ENCODE data around the gene CCSER1.
"Not testable (repeated sequence)": the region's sequence is repeated elsewhere in the genome, so short reads cannot be mapped to it uniquely, and the experiment has no call there.

CCSER1 gene

DNA sequence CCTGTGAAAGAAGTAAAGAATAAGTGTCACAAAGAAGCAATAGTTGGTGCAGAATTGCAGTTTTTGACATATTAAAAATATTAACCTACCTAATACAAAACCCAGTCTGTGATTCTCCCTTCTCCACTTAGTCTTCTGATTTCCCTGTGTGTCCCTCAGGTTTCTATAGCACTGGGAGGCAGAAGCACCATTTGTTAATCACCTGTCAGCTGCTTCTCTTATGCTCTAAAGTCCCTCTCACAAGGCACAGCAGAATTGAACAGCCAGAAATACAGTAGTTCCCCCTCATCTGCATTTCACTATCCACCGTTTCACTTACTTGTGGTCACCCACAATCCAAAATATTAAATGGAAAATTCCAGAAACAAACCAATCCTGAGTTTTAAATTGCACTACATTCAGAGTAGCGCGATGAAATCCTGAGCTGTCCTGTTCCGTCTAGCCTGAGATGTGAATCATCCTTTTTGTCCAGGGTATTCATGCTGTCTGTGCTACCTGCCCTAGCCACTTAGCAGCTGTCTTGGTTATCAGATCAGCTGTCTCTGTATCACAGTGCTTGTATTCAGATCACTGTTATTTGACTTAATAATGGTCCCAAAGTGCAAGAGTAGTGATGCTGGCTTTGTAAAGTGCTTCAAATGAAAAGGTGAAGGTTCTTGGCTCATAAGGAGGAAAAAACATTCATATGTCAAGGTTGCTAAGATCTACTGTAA is 1192.5 kb downstream of the CCSER1 start:
- H3K36me3 ChIP-seq (ENCODE audit: control insufficient read depth in 2 of 2, insufficient read depth in 2 of 2, low read length in 2 of 2): no peaks in the 10 kb centered on the region
- no peak overlapping the region for H3K4me3 ChIP-seq (ENCODE audit: low read length in 2 of 2)
- H3K9me3 ChIP-seq (ENCODE audit: control insufficient read depth in 2 of 2, low read length in 2 of 2): no peaks in the 10 kb centered on the region
- no peaks in the 10 kb centered on the region for H3K4me1 ChIP-seq (ENCODE audit: control insufficient read depth, insufficient read depth, low read length)
- no peaks in the 10 kb centered on the region for H3K27me3 ChIP-seq (ENCODE audit: control insufficient read depth in 1 of 2, insufficient read depth in 2 of 2, low read length in 2 of 2)
- no peak overlapping the region for H3K27ac ChIP-seq (ENCODE audit: low read length)
- H3K9ac ChIP-seq (ENCODE audit: low read length in 2 of 2): no peak overlapping the region

DNA sequence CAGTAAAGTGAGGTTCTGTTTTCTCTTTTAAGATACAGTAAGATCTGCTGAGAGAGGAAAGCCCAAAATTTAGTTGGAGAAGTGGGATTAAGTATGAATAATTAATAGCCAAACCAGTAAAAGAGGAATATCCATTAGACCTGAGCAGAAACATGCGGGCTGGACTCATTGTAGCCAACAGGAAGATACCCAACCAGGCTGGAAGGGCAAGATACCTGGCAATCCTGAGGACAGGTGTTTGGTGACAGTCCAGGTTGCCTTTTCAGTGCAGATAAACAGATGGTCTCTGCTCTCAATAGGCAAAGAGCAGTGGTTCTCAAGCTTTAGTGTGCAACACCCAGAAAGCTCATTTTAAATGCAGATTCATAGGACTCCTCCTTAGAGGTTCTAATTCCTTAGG is 1195.8 kb downstream of the CCSER1 start:
- no peaks in the 10 kb centered on the region for H3K27me3 ChIP-seq (ENCODE audit: control insufficient read depth in 1 of 2, insufficient read depth in 2 of 2, low read length in 2 of 2)
- H3K4me3 ChIP-seq (ENCODE audit: low read length in 2 of 2): no peak overlapping the region
- H3K4me1 ChIP-seq (ENCODE audit: control insufficient read depth, insufficient read depth, low read length): no peaks in the 10 kb centered on the region
- peaks cover 0 to 7% of the 10 kb centered on the region in 2 donors for H3K9me3 ChIP-seq (ENCODE audit: control insufficient read depth in 2 of 2, low read length in 2 of 2)
- H3K9ac ChIP-seq (ENCODE audit: low read length in 2 of 2): no peak overlapping the region
- no peaks in the 10 kb centered on the region for H3K36me3 ChIP-seq (ENCODE audit: control insufficient read depth in 2 of 2, insufficient read depth in 2 of 2, low read length in 2 of 2)
- no peak overlapping the region for H3K27ac ChIP-seq (ENCODE audit: low read length)

- peaks cover 0 to 7% of the 10 kb centered on the region in 2 donors for H3K9me3 ChIP-seq (ENCODE audit: control insufficient read depth in 2 of 2, low read length in 2 of 2)
- H3K36me3 ChIP-seq (ENCODE audit: control insufficient read depth in 2 of 2, insufficient read depth in 2 of 2, low read length in 2 of 2): no peaks in the 10 kb centered on the region
- H3K27ac ChIP-seq (ENCODE audit: low read length): no peak overlapping the region
- no peak overlapping the region for H3K4me3 ChIP-seq (ENCODE audit: low read length in 2 of 2)
- no peaks in the 10 kb centered on the region for H3K27me3 ChIP-seq (ENCODE audit: control insufficient read depth in 1 of 2, insufficient read depth in 2 of 2, low read length in 2 of 2)
- H3K4me1 ChIP-seq (ENCODE audit: control insufficient read depth, insufficient read depth, low read length): no peaks in the 10 kb centered on the region
- H3K9ac ChIP-seq (ENCODE audit: low read length in 2 of 2): no peak overlapping the region
Measured at GRCh38 chr4:91325495-91325894, 1198.3 kb downstream of the CCSER1 start.

DNA sequence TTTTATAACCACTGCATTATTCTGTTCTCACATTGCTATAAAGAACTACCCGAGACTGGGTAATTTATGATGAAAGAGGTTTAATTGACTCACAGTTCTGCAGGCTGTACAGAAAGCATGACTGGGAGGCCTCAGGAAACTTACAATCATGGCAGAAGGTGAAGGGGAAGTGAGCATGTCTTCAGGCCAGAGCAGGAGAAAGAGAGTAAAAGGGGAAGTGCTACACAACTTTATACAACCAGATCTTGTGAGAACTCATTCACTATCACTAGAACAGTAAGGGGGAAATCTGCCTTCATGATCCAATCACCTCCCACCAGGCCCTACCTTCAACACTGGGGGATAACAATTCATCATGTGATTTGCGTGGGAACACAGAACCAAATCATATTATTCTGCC is 1199.0 kb downstream of the CCSER1 start:
- not testable (repeated sequence) for H3K4me1 ChIP-seq (ENCODE audit: control insufficient read depth, insufficient read depth, low read length); H3K36me3 ChIP-seq (ENCODE audit: control insufficient read depth in 2 of 2, insufficient read depth in 2 of 2, low read length in 2 of 2); H3K9ac ChIP-seq (ENCODE audit: low read length in 2 of 2); H3K27me3 ChIP-seq (ENCODE audit: control insufficient read depth in 1 of 2, insufficient read depth in 2 of 2, low read length in 2 of 2); H3K4me3 ChIP-seq (ENCODE audit: low read length in 2 of 2); H3K27ac ChIP-seq (ENCODE audit: low read length); H3K9me3 ChIP-seq (ENCODE audit: control insufficient read depth in 2 of 2, low read length in 2 of 2)

DNA sequence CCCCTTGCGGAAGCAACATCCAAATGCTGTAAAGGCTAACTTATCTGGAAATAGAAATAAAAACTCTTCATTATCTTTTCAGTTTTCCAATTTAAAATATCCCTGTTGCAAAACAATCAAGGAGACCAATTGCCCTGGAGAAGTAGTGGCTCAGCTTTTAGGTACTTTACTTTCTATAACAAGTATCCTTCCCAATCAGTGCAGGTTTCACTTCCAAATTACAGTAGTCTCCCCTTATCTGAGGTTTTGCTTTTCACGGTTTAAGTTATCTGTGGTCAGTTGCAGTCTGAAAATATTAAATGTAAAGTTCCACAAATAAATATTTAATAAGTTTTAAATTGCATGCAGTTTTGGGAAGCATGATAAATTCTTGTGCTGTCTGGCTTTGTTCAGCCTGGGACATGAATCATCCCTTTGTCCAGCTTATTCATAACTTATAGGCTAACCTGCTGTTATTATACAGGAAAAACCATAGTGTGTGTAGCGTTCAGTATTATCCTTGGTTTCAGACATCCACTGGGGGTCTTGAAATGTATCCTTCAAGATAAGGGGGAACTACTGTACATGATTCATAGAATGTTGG is 1203.5 kb downstream of the CCSER1 start:
- H3K9ac ChIP-seq (ENCODE audit: low read length in 2 of 2): no peak overlapping the region
- H3K36me3 ChIP-seq (ENCODE audit: control insufficient read depth in 2 of 2, insufficient read depth in 2 of 2, low read length in 2 of 2): no peaks in the 10 kb centered on the region
- H3K27ac ChIP-seq (ENCODE audit: low read length): no peak overlapping the region
- peaks cover 0 to 7% of the 10 kb centered on the region in 2 donors for H3K9me3 ChIP-seq (ENCODE audit: control insufficient read depth in 2 of 2, low read length in 2 of 2)
- H3K4me3 ChIP-seq (ENCODE audit: low read length in 2 of 2): no peak overlapping the region
- H3K27me3 ChIP-seq (ENCODE audit: control insufficient read depth in 1 of 2, insufficient read depth in 2 of 2, low read length in 2 of 2): no peaks in the 10 kb centered on the region
- H3K4me1 ChIP-seq (ENCODE audit: control insufficient read depth, insufficient read depth, low read length): no peaks in the 10 kb centered on the region

GRCh38 chr4:91340822-91341221 is 1213.6 kb downstream of the CCSER1 start:
- no peak overlapping the region for H3K27ac ChIP-seq (ENCODE audit: low read length)
- no peaks in the 10 kb centered on the region for H3K27me3 ChIP-seq (ENCODE audit: control insufficient read depth in 1 of 2, insufficient read depth in 2 of 2, low read length in 2 of 2)
- H3K36me3 ChIP-seq (ENCODE audit: control insufficient read depth in 2 of 2, insufficient read depth in 2 of 2, low read length in 2 of 2): no peaks in the 10 kb centered on the region
- H3K4me1 ChIP-seq (ENCODE audit: control insufficient read depth, insufficient read depth, low read length): no peaks in the 10 kb centered on the region
- no peak overlapping the region for H3K9ac ChIP-seq (ENCODE audit: low read length in 2 of 2)
- H3K9me3 ChIP-seq (ENCODE audit: control insufficient read depth in 2 of 2, low read length in 2 of 2): no peaks in the 10 kb centered on the region
- H3K4me3 ChIP-seq (ENCODE audit: low read length in 2 of 2): no peak overlapping the region

DNA sequence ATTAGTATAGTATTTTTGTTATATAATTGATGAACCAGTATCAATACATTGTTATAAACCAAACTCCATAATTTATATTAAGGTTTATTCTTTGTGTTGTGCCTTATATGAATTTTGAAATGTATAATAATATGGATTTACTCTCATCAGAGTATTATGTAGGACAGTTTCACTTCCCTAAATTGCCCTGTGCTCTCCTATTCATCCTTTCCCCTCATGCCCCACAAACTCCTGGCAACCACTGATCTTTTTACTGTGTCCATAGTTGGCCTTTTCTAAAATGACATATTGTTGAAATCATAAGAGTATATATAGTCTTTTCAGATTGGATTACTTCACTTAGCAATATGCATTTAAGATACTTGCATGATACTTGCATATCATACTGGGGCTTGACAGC is 1218.4 kb downstream of the CCSER1 start:
- H3K9ac ChIP-seq (ENCODE audit: low read length in 2 of 2): no peak overlapping the region
- H3K4me1 ChIP-seq (ENCODE audit: control insufficient read depth, insufficient read depth, low read length): no peaks in the 10 kb centered on the region
- H3K36me3 ChIP-seq (ENCODE audit: control insufficient read depth in 2 of 2, insufficient read depth in 2 of 2, low read length in 2 of 2): no peaks in the 10 kb centered on the region
- no peak overlapping the region for H3K27ac ChIP-seq (ENCODE audit: low read length)
- no peaks in the 10 kb centered on the region for H3K27me3 ChIP-seq (ENCODE audit: control insufficient read depth in 1 of 2, insufficient read depth in 2 of 2, low read length in 2 of 2)
- H3K9me3 ChIP-seq (ENCODE audit: control insufficient read depth in 2 of 2, low read length in 2 of 2): no peaks in the 10 kb centered on the region
- no peak overlapping the region for H3K4me3 ChIP-seq (ENCODE audit: low read length in 2 of 2)

DNA sequence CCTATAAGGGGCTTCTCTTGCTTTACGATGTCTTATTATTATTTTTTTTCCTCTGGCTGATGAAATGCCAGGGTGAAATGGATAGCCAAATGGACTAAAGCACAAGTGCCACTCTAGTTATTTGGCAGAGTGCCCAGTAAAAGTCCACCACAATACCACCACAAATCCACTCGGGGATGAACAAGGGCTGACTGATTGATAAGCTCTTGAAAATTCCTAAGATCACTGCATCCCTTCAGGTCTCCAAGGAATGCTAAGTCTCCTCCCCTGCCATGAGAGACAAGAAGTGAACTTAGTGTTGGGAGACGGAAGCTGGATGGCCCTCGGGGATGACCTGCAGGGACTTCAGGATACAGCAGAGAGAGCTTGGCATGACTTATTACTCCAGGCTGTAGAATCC is 1229.3 kb downstream of the CCSER1 start:
- H3K27me3 ChIP-seq (ENCODE audit: control insufficient read depth in 1 of 2, insufficient read depth in 2 of 2, low read length in 2 of 2); H3K27ac ChIP-seq (ENCODE audit: low read length): not testable (repeated sequence)

DNA sequence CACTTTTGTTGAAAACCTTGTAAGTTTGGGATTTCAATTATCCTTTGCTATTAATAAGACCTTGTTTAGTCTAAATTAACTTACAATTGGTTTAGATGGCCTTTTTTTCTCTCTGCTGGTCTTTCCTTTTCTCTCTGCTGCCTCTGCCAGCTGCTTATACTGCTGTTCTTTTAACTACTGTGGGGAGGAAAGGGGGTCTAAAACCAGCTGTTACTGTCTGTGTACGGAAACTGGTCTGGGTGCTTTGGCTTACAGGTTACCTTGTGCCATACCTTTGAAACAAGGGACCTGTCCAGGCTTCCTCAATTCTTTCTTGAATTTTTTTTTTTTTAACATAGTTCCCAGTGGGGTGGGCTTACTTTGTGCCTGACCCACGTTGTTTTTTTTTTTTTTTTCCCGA is 1230.8 kb downstream of the CCSER1 start:
- H3K27me3 ChIP-seq (ENCODE audit: control insufficient read depth in 1 of 2, insufficient read depth in 2 of 2, low read length in 2 of 2); H3K36me3 ChIP-seq (ENCODE audit: control insufficient read depth in 2 of 2, insufficient read depth in 2 of 2, low read length in 2 of 2); H3K4me3 ChIP-seq (ENCODE audit: low read length in 2 of 2); H3K9me3 ChIP-seq (ENCODE audit: control insufficient read depth in 2 of 2, low read length in 2 of 2); H3K4me1 ChIP-seq (ENCODE audit: control insufficient read depth, insufficient read depth, low read length); H3K27ac ChIP-seq (ENCODE audit: low read length); H3K9ac ChIP-seq (ENCODE audit: low read length in 2 of 2): not testable (repeated sequence)

More for the DNA sequence above, 1229.3 kb downstream of the CCSER1 start:
- H3K9ac ChIP-seq (ENCODE audit: low read length in 2 of 2); H3K4me3 ChIP-seq (ENCODE audit: low read length in 2 of 2); H3K4me1 ChIP-seq (ENCODE audit: control insufficient read depth, insufficient read depth, low read length); H3K36me3 ChIP-seq (ENCODE audit: control insufficient read depth in 2 of 2, insufficient read depth in 2 of 2, low read length in 2 of 2); H3K9me3 ChIP-seq (ENCODE audit: control insufficient read depth in 2 of 2, low read length in 2 of 2): not testable (repeated sequence)

DNA sequence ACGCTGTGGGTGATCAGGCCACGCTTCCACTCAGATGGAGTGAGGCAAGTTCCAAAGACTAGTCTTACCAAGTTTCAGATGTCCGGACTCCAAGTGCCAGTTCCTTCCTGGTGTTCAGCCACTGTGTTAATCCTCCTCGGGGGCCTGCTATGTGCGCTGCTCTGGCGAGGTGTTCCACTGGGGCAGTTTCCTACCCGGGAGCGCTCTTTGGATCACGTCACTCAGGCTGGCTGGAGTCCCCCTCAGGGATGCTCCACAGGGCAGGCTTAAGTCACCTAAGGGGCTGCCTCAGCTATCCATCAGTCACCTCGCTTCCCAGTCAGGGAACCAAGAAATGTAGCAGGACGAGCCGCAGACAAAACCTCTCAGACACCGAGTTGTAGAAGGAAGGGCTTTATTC is 1231.4 kb downstream of the CCSER1 start:
- not testable (repeated sequence) for H3K4me1 ChIP-seq (ENCODE audit: control insufficient read depth, insufficient read depth, low read length); H3K4me3 ChIP-seq (ENCODE audit: low read length in 2 of 2); H3K36me3 ChIP-seq (ENCODE audit: control insufficient read depth in 2 of 2, insufficient read depth in 2 of 2, low read length in 2 of 2); H3K9ac ChIP-seq (ENCODE audit: low read length in 2 of 2); H3K9me3 ChIP-seq (ENCODE audit: control insufficient read depth in 2 of 2, low read length in 2 of 2); H3K27ac ChIP-seq (ENCODE audit: low read length); H3K27me3 ChIP-seq (ENCODE audit: control insufficient read depth in 1 of 2, insufficient read depth in 2 of 2, low read length in 2 of 2)

All from stomach smooth muscle (tissue), 2 donors.